H9 (cell line): ENCODE data around the gene SPRED3. TPM values are rescaled to one million over a fixed set of nuclear protein-coding genes. Genes with fewer than 3 reads are reported as not detected.

Source experiments
- DNase-seq: peaks from one replicate; pipeline ENCODE4 v3.0.0-alpha.2; 2017
- H2AFZ ChIP-seq: one replicate; pipeline ENCODE4 v1.6.1; 2013; ENCODE audit warnings: mild to moderate bottlenecking, low read length, control low read depth, moderate library complexity
- H2AK5ac ChIP-seq: 2 replicates; pipeline ENCODE4 v1.6.1; 2013; ENCODE audit warnings: low read length, control low read depth, mixed read lengths; ENCODE audit not compliant: insufficient read length
- H2BK120ac ChIP-seq: one replicate; pipeline ENCODE4 v1.6.1; 2013; ENCODE audit warnings: low read depth, mild to moderate bottlenecking, low read length, control low read depth, inconsistent platforms; ENCODE audit not compliant: poor library complexity, severe bottlenecking
- H2BK12ac ChIP-seq: 2 replicates; pipeline ENCODE4 v1.6.1; 2013; ENCODE audit warnings: low read length, control low read depth, mixed read lengths, low read depth; ENCODE audit not compliant: insufficient read length
- H2BK15ac ChIP-seq: 2 replicates; pipeline ENCODE4 v1.6.1; 2013; ENCODE audit warnings: low read depth, low read length, control low read depth
- H2BK20ac ChIP-seq: one replicate; pipeline ENCODE4 v1.6.1; 2013; ENCODE audit warnings: low read depth, mild to moderate bottlenecking, low read length, control low read depth, inconsistent platforms; ENCODE audit not compliant: poor library complexity, severe bottlenecking
- H2BK5ac ChIP-seq: 2 replicates; pipeline ENCODE4 v1.6.1; 2013; ENCODE audit warnings: low read length, control low read depth, mixed read lengths; ENCODE audit not compliant: insufficient read length
- H3K14ac ChIP-seq: 2 replicates; pipeline ENCODE4 v1.6.1; 2013; ENCODE audit warnings: low read length, control low read depth; ENCODE audit not compliant: insufficient read depth
- H3K18ac ChIP-seq: 2 replicates; pipeline ENCODE4 v1.6.1; 2013; ENCODE audit warnings: low read depth, mild to moderate bottlenecking, mixed read lengths, low read length, control low read depth; ENCODE audit not compliant: insufficient read length
- H3K23ac ChIP-seq: 2 replicates; pipeline ENCODE4 v1.6.1; 2013; ENCODE audit warnings: low read length, control low read depth, mixed read lengths, low read depth; ENCODE audit not compliant: insufficient read length
- H3K23me2 ChIP-seq: 2 replicates; pipeline ENCODE4 v1.6.1; 2013; ENCODE audit warnings: low read depth, mild to moderate bottlenecking, mixed read lengths, low read length, control low read depth; ENCODE audit not compliant: insufficient read length, poor library complexity, severe bottlenecking
- H3K27ac ChIP-seq: 2 replicates; pipeline ENCODE4 v1.5.1; 2013; ENCODE audit warnings: low read length, control low read depth, mixed read lengths, low read depth; ENCODE audit not compliant: insufficient read length
- H3K27me3 ChIP-seq: 2 replicates; pipeline ENCODE4 v1.6.1; 2013; ENCODE audit warnings: low read length, control low read depth, inconsistent platforms; ENCODE audit not compliant: insufficient read depth
- H3K4ac ChIP-seq: 2 replicates; pipeline ENCODE4 v1.6.1; 2013; ENCODE audit warnings: low read depth, mild to moderate bottlenecking, control low read depth, inconsistent platforms, low read length, moderate library complexity
- H3K4me1 ChIP-seq: 2 replicates; pipeline ENCODE4 v1.6.1; 2013; ENCODE audit warnings: low read length, control low read depth, inconsistent platforms; ENCODE audit not compliant: insufficient read depth
- H3K4me2 ChIP-seq: 2 replicates; pipeline ENCODE4 v1.6.1; 2013; ENCODE audit warnings: low read length, control low read depth, mixed read lengths; ENCODE audit not compliant: insufficient read length, insufficient read depth
- H3K56ac ChIP-seq: 2 replicates; pipeline ENCODE4 v1.6.1; 2013; ENCODE audit warnings: low read depth, mild to moderate bottlenecking, mixed read lengths, low read length, control low read depth; ENCODE audit not compliant: insufficient read length
- H3K79me1 ChIP-seq: 2 replicates; pipeline ENCODE4 v1.6.1; 2013; ENCODE audit warnings: low read depth, mild to moderate bottlenecking, moderate library complexity, low read length, control low read depth, inconsistent platforms; ENCODE audit not compliant: insufficient read depth, poor library complexity, severe bottlenecking
- H3K79me2 ChIP-seq: 2 replicates; pipeline ENCODE4 v1.6.1; 2013; ENCODE audit warnings: low read length, control low read depth, inconsistent platforms; ENCODE audit not compliant: insufficient read depth
- H3K9ac ChIP-seq: 2 replicates; pipeline ENCODE4 v1.6.1; 2013; ENCODE audit warnings: low read length, control low read depth, mixed read lengths; ENCODE audit not compliant: insufficient read length; ENCODE audit errors: extremely low read depth
- H3K9me3 ChIP-seq: one replicate; pipeline ENCODE4 v1.6.1; 2013; ENCODE audit warnings: low read depth, low read length, inconsistent platforms; ENCODE audit not compliant: control insufficient read depth
- H3T11ph ChIP-seq: one replicate; pipeline ENCODE4 v1.6.1; 2013; ENCODE audit warnings: mild to moderate bottlenecking, low read length, control low read depth, inconsistent platforms
- H4K20me1 ChIP-seq: one replicate; pipeline ENCODE4 v1.6.1; 2013; ENCODE audit not compliant: control insufficient read depth, insufficient read length, insufficient read depth
- H4K5ac ChIP-seq: 2 replicates; pipeline ENCODE4 v1.6.1; 2013; ENCODE audit warnings: low read depth, mild to moderate bottlenecking, mixed read lengths, low read length, control low read depth; ENCODE audit not compliant: insufficient read length
- H4K8ac ChIP-seq: replicated peaks from 2 replicates; pipeline ENCODE4 v1.6.1; 2013; ENCODE audit warnings: low read length, control low read depth, mixed read lengths, low read depth; ENCODE audit not compliant: insufficient read length
- H4K91ac ChIP-seq: 2 replicates; pipeline ENCODE4 v1.6.1; 2013; ENCODE audit warnings: low read depth, mild to moderate bottlenecking, moderate library complexity, mixed read lengths, low read length, control low read depth; ENCODE audit not compliant: insufficient read length
- H3K27ac Mint-ChIP-seq, 3 experiments: 2 replicates in 2 of 3; 3 replicates in 1 of 3; pipeline ENCODE4 v1.8.0; 2020 to 2021; ENCODE audit warnings: mixed read lengths in 3 of 3, mild to moderate bottlenecking in 1 of 3, moderate library complexity in 1 of 3
- H3K27me3 Mint-ChIP-seq: 2 replicates; pipeline ENCODE4 v1.8.0; 2021; ENCODE audit warnings: low read depth, mild to moderate bottlenecking, moderate library complexity, mixed read lengths
- H3K36me3 Mint-ChIP-seq, 3 experiments: 2 replicates in 2 of 3; 3 replicates in 1 of 3; pipeline ENCODE4 v1.8.0; 2020 to 2021; ENCODE audit warnings: low read depth in 3 of 3, mixed read lengths in 3 of 3; ENCODE audit not compliant: insufficient read depth in 1 of 3
- H3K4me1 Mint-ChIP-seq, 2 experiments: 2 replicates each; pipeline ENCODE4 v1.8.0; 2020; ENCODE audit warnings: mixed read lengths in 2 of 2
- H3K4me3 Mint-ChIP-seq, 2 experiments: 2 replicates in 1 of 2; 3 replicates in 1 of 2; pipeline ENCODE4 v1.8.0; 2020 to 2021; ENCODE audit warnings: mild to moderate bottlenecking in 2 of 2, mixed read lengths in 2 of 2, moderate library complexity in 1 of 2
- H3K9me3 Mint-ChIP-seq, 2 experiments: 2 replicates in 1 of 2; 3 replicates in 1 of 2; pipeline ENCODE4 v1.8.0; 2020; ENCODE audit warnings: mild to moderate bottlenecking in 2 of 2, mixed read lengths in 2 of 2, moderate library complexity in 1 of 2
- CTCF ChIP-seq: fragments of 200-600 bp; sonication (generic); conservative IDR thresholded peaks from 3 replicates; pipeline ENCODE4 v1.8.0; 2021; ENCODE audit warnings: antibody characterized with exemption, mild to moderate bottlenecking
- WGBS: extraction: QIAGEN DNeasy Blood & Tissue Kit; methylation state at CpG from one replicate; pipeline ENCODE4 v1.1.7; 2013; ENCODE audit warnings: missing lambda C conversion rate, low lambda C conversion rate, mixed read lengths; ENCODE audit not compliant: insufficient read length; ENCODE audit errors: extremely low coverage; 5-methylcytosine and 5-hydroxymethylcytosine counted together
- total RNA-seq: library from RNA; stranded (reverse); gene quantifications from 2 replicates; pipeline ENCODE4 v1.2.1, GENCODE V29; 2021

The SPRED3 gene
- total RNA-seq, 1 experiment from 2014 or later, result 16.4 TPM

- WGBS, result no CpG with 5 or more reads among the region's 36 CpGs
- Mint-ChIP-seq H3K9me3 (no peaks in the 10 kb centered on the region), H3K27me3 (peaks cover 7% of the 10 kb centered on the region; the same call in 1 of the 2 replicates), H3K27ac (peak overlapping the region; percentile 73 to 96 (median 88); a peak in 5 of 7 replicates), H3K4me1 (peaks cover 31 to 43% of the 10 kb centered on the region in 2 experiments), H3K4me3 (peak overlapping the region; percentile 83 to 95), H3K36me3 (peaks cover 11 to 38% (median 26%) of the 10 kb centered on the region in 3 experiments)
- Histone ChIP-seq H2BK20ac (no peak overlapping the region), H3K18ac (no peak overlapping the region), H3K79me1 (no peaks in the 10 kb centered on the region), H2BK12ac (no peak overlapping the region), H2AFZ (no peak overlapping the region), H3K14ac (no peak overlapping the region), H2AK5ac (no peak overlapping the region), H3K9ac (no peak overlapping the region), H2BK5ac (no peak overlapping the region), H2BK15ac (no peak overlapping the region), H3K4ac (no peak overlapping the region), H4K5ac (no peak overlapping the region), H3K27ac (no peak overlapping the region), H4K91ac (no peak overlapping the region), H3K27me3 (no peaks in the 10 kb centered on the region), H4K8ac (no peak overlapping the region), H2BK120ac (no peak overlapping the region), H4K20me1 (no peaks in the 10 kb centered on the region), H3K23ac (no peak overlapping the region), H3K79me2 (no peaks in the 10 kb centered on the region; the same call in 1 of the 2 replicates), H3K4me1 (no peaks in the 10 kb centered on the region; the same call in 1 of the 2 replicates), H3K23me2 (peaks cover 35% of the 10 kb centered on the region), H3T11ph (no peak overlapping the region), H3K9me3 (no peaks in the 10 kb centered on the region), H3K4me2 (peak overlapping the region; percentile 88), H3K56ac (no peak overlapping the region)
- no peak for DNase-seq
- no peak for TF ChIP-seq CTCF
These were observed 1.4 kb upstream of the SPRED3 start for GRCh38 chr19:38386971-38387549.
